GM23338 (cell line): Measurements from ENCODE around the gene WTIP. TPM values are rescaled to one million over a fixed set of nuclear protein-coding genes. Genes with fewer than 3 reads are reported as not detected.

ENCODE experiments used
- ATAC-seq: fragments of 200-7000 bp; cut with Tn5 transposase; 3 replicates; pipeline ENCODE4 v1.9.1; 2020
- DNase-seq: peaks from one replicate; pipeline ENCODE4 v3.0.0-alpha.2; 2015; ENCODE audit warnings: low spot score
- H2AFZ ChIP-seq: fragments of 200-600 bp; sonication (generic); 2 replicates; pipeline ENCODE4 v1.8.0; 2016; ENCODE audit warnings: antibody characterized with exemption, mild to moderate bottlenecking, moderate library complexity
- H3F3A ChIP-seq: fragments of 200-600 bp; sonication (generic); replicated peaks from 2 replicates; pipeline ENCODE4 v1.8.0; 2017; ENCODE audit warnings: antibody characterized with exemption, mixed run types, low read depth
- H3K27ac ChIP-seq: fragments of 200-600 bp; sonication (generic); 2 replicates; pipeline ENCODE4 v1.6.1; 2016; ENCODE audit warnings: low read depth
- H3K27me3 ChIP-seq: fragments of 200-600 bp; sonication (generic); 2 replicates; pipeline ENCODE4 v1.8.0; 2016; ENCODE audit warnings: mild to moderate bottlenecking, mixed run types, moderate library complexity; ENCODE audit not compliant: insufficient read depth
- H3K36me3 ChIP-seq: fragments of 200-600 bp; sonication (generic); 2 replicates; pipeline ENCODE4 v1.8.0; 2016; ENCODE audit warnings: mild to moderate bottlenecking; ENCODE audit not compliant: insufficient read depth
- H3K4me1 ChIP-seq: fragments of 200-600 bp; sonication (generic); 2 replicates; pipeline ENCODE4 v1.8.0; 2016; ENCODE audit warnings: mild to moderate bottlenecking, moderate library complexity; ENCODE audit not compliant: insufficient read depth
- H3K4me2 ChIP-seq: fragments of 200-600 bp; sonication (generic); 2 replicates; pipeline ENCODE4 v1.7.1; 2017; ENCODE audit warnings: mixed run types
- H3K4me3 ChIP-seq: fragments of 200-600 bp; sonication (generic); 2 replicates; pipeline ENCODE4 v1.6.1; 2016; ENCODE audit warnings: mixed run types
- H3K79me2 ChIP-seq: fragments of 200-600 bp; sonication (generic); replicated peaks from 2 replicates; pipeline ENCODE4 v1.8.0; 2017; ENCODE audit warnings: mild to moderate bottlenecking; ENCODE audit not compliant: insufficient read depth
- H3K9me2 ChIP-seq: fragments of 200-600 bp; sonication (generic); 2 replicates; pipeline ENCODE4 v1.8.0; 2017; ENCODE audit not compliant: insufficient read depth
- H4K20me1 ChIP-seq: fragments of 200-600 bp; sonication (generic); replicated peaks from 2 replicates; pipeline ENCODE4 v1.8.0; 2017; ENCODE audit warnings: mild to moderate bottlenecking; ENCODE audit not compliant: insufficient read depth
- H3K27ac Mint-ChIP-seq: 2 replicates; pipeline ENCODE4 v1.8.0; 2020; ENCODE audit warnings: inconsistent platforms, mild to moderate bottlenecking, moderate library complexity, mixed read lengths
- H3K27me3 Mint-ChIP-seq: 3 replicates; pipeline ENCODE4 v1.8.0; 2022; ENCODE audit warnings: low read depth, mild to moderate bottlenecking, moderate library complexity, mixed read lengths, inconsistent platforms; ENCODE audit not compliant: insufficient read depth, poor library complexity
- H3K36me3 Mint-ChIP-seq: 3 replicates; pipeline ENCODE4 v1.8.0; 2021; ENCODE audit warnings: low read depth, mild to moderate bottlenecking, inconsistent platforms, moderate library complexity, mixed read lengths
- H3K4me1 Mint-ChIP-seq: 3 replicates; pipeline ENCODE4 v1.8.0; 2020; ENCODE audit warnings: mild to moderate bottlenecking, inconsistent platforms, mixed read lengths
- H3K4me3 Mint-ChIP-seq: 3 replicates; pipeline ENCODE4 v1.8.0; 2021; ENCODE audit warnings: moderate library complexity, mild to moderate bottlenecking, inconsistent platforms, mixed read lengths
- H3K9me3 Mint-ChIP-seq: 3 replicates; pipeline ENCODE4 v1.8.0; 2020; ENCODE audit warnings: moderate library complexity, mild to moderate bottlenecking, inconsistent platforms, mixed read lengths
- EZH2 ChIP-seq: fragments of 200-600 bp; sonication (generic); IDR thresholded peaks from one replicate; pipeline ENCODE4 v1.8.0; 2017; ENCODE audit warnings: antibody characterized with exemption, mild to moderate bottlenecking, low read depth; ENCODE audit not compliant: unreplicated experiment
- JUNB ChIP-seq: IDR thresholded peaks from one replicate; pipeline ENCODE4 v1.6.1; 2016; ENCODE audit warnings: antibody characterized with exemption; ENCODE audit not compliant: unreplicated experiment
- NANOG ChIP-seq: IDR thresholded peaks from 2 replicates; pipeline ENCODE4 v1.6.1; 2016; ENCODE audit warnings: antibody characterized with exemption, borderline replicate concordance
- POLR2AphosphoS5 ChIP-seq: IDR thresholded peaks from 2 replicates; pipeline ENCODE4 v1.6.1; 2016; ENCODE audit warnings: antibody characterized with exemption, low read depth
- REST ChIP-seq: IDR thresholded peaks from one replicate; pipeline ENCODE4 v1.6.1; 2018; ENCODE audit warnings: antibody characterized with exemption; ENCODE audit not compliant: unreplicated experiment
- STAT1 ChIP-seq: IDR thresholded peaks from one replicate; pipeline ENCODE4 v1.6.1; 2016; ENCODE audit warnings: antibody characterized with exemption; ENCODE audit not compliant: unreplicated experiment
- ZNF114 ChIP-seq: fragments of 250-450 bp; sonication (Bioruptor Pico); IDR thresholded peaks from 2 replicates; pipeline ENCODE4 v1.5.0; 2020; ENCODE audit warnings: mild to moderate bottlenecking, moderate library complexity
- ZNF331 ChIP-seq: fragments of 250-450 bp; sonication (Bioruptor Pico); IDR thresholded peaks from 2 replicates; pipeline ENCODE4 v1.5.0; 2020; ENCODE audit warnings: low read depth, mild to moderate bottlenecking, moderate library complexity
- polyA plus RNA-seq: library from polyadenylated mRNA; unstranded; fragments of >200 nt; fragmentation: Nextera tagmentation; extraction: Ambion mirVana; gene quantifications from 2 replicates; pipeline ENCODE4 v1.2.1, GENCODE V29; 2016
- total RNA-seq: library from RNA; depleted of rRNA; stranded (reverse); fragments of >200 nt; shearing (Covaris generic); gene quantifications from 2 replicates; pipeline ENCODE4 v1.2.3, GENCODE V29; 2014
- TF ChIP-seq, protein P1 (sequence below), 2 experiments: fragments of 200-600 bp in 1 of 2; sonication (generic) in 1 of 2; conservative IDR thresholded peaks; 2 replicates each; pipeline versions ENCODE4 v1.5.1 to v1.6.1; 2016 to 2017; ENCODE audit warnings: antibody characterized with exemption in 2 of 2, low read depth in 2 of 2, mild to moderate bottlenecking in 2 of 2, moderate library complexity in 1 of 2
- TF ChIP-seq, protein P2 (sequence below): fragments of 250-450 bp; sonication (Bioruptor Pico); IDR thresholded peaks from 2 replicates; pipeline ENCODE4 v1.5.0; 2020; ENCODE audit warnings: mild to moderate bottlenecking, moderate library complexity

Gene WTIP
- total and polyA plus RNA-seq, 2 experiments from 2014 or later: 0.47 to 8.9 TPM

- H3K36me3 ChIP-seq: no peaks in the 10 kb centered on the region
- Mint-ChIP-seq H3K27me3 (peaks cover 10% of the 10 kb centered on the region), H3K9me3 (peaks cover 9% of the 10 kb centered on the region; the same call in 2 of the 3 replicates), H3K4me1 (peaks cover 7% of the 10 kb centered on the region; the same call in 2 of the 3 replicates), H3K27ac (no peak overlapping the region), H3K36me3 (peaks cover 4% of the 10 kb centered on the region; the same call in 1 of the 3 replicates), H3K4me3 (no peak overlapping the region)
- H3K4me1 ChIP-seq: no peaks in the 10 kb centered on the region
- no peaks in the 10 kb centered on the region for H3K79me2 ChIP-seq
- H3F3A ChIP-seq: no peaks in the 10 kb centered on the region
- H3K27me3 ChIP-seq: peaks cover 16% of the 10 kb centered on the region
- H3K4me2 ChIP-seq: no peak overlapping the region
- no peaks in the 10 kb centered on the region; the same call in 1 of the 2 replicates for H4K20me1 ChIP-seq
- TF ChIP-seq NANOG (no peak), STAT1 (no peak), REST (no peak), POLR2AphosphoS5 (no peak), ZNF114 (CRISPR knock-in tag) (no peak), ZNF331 (CRISPR knock-in tag) (no peak), EZH2 (no peak), JUNB (no peak)
- TF ChIP-seq, protein P1, sequence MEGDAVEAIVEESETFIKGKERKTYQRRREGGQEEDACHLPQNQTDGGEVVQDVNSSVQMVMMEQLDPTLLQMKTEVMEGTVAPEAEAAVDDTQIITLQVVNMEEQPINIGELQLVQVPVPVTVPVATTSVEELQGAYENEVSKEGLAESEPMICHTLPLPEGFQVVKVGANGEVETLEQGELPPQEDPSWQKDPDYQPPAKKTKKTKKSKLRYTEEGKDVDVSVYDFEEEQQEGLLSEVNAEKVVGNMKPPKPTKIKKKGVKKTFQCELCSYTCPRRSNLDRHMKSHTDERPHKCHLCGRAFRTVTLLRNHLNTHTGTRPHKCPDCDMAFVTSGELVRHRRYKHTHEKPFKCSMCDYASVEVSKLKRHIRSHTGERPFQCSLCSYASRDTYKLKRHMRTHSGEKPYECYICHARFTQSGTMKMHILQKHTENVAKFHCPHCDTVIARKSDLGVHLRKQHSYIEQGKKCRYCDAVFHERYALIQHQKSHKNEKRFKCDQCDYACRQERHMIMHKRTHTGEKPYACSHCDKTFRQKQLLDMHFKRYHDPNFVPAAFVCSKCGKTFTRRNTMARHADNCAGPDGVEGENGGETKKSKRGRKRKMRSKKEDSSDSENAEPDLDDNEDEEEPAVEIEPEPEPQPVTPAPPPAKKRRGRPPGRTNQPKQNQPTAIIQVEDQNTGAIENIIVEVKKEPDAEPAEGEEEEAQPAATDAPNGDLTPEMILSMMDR (conservative IDR thresholded peaks at IDR 0.05; ENCODE audit: low read depth in 2 of 2): no peak
- TF ChIP-seq, protein P2, sequence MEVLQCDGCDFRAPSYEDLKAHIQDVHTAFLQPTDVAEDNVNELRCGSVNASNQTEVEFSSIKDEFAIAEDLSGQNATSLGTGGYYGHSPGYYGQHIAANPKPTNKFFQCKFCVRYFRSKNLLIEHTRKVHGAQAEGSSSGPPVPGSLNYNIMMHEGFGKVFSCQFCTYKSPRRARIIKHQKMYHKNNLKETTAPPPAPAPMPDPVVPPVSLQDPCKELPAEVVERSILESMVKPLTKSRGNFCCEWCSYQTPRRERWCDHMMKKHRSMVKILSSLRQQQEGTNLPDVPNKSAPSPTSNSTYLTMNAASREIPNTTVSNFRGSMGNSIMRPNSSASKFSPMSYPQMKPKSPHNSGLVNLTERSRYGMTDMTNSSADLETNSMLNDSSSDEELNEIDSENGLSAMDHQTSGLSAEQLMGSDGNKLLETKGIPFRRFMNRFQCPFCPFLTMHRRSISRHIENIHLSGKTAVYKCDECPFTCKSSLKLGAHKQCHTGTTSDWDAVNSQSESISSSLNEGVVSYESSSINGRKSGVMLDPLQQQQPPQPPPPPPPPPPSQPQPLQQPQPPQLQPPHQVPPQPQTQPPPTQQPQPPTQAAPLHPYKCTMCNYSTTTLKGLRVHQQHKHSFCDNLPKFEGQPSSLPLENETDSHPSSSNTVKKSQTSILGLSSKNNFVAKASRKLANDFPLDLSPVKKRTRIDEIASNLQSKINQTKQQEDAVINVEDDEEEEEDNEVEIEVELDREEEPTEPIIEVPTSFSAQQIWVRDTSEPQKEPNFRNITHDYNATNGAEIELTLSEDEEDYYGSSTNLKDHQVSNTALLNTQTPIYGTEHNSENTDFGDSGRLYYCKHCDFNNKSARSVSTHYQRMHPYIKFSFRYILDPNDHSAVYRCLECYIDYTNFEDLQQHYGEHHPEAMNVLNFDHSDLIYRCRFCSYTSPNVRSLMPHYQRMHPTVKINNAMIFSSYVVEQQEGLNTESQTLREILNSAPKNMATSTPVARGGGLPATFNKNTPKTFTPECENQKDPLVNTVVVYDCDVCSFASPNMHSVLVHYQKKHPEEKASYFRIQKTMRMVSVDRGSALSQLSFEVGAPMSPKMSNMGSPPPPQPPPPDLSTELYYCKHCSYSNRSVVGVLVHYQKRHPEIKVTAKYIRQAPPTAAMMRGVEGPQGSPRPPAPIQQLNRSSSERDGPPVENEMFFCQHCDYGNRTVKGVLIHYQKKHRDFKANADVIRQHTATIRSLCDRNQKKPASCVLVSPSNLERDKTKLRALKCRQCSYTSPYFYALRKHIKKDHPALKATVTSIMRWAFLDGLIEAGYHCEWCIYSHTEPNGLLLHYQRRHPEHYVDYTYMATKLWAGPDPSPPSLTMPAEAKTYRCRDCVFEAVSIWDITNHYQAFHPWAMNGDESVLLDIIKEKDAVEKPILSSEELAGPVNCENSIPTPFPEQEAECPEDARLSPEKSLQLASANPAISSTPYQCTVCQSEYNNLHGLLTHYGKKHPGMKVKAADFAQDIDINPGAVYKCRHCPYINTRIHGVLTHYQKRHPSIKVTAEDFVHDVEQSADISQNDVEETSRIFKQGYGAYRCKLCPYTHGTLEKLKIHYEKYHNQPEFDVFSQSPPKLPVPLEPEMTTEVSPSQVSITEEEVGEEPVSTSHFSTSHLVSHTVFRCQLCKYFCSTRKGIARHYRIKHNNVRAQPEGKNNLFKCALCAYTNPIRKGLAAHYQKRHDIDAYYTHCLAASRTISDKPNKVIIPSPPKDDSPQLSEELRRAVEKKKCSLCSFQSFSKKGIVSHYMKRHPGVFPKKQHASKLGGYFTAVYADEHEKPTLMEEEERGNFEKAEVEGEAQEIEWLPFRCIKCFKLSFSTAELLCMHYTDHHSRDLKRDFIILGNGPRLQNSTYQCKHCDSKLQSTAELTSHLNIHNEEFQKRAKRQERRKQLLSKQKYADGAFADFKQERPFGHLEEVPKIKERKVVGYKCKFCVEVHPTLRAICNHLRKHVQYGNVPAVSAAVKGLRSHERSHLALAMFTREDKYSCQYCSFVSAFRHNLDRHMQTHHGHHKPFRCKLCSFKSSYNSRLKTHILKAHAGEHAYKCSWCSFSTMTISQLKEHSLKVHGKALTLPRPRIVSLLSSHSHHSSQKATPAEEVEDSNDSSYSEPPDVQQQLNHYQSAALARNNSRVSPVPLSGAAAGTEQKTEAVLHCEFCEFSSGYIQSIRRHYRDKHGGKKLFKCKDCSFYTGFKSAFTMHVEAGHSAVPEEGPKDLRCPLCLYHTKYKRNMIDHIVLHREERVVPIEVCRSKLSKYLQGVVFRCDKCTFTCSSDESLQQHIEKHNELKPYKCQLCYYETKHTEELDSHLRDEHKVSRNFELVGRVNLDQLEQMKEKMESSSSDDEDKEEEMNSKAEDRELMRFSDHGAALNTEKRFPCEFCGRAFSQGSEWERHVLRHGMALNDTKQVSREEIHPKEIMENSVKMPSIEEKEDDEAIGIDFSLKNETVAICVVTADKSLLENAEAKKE: no peak
- no peaks in the 10 kb centered on the region for H3K9me2 ChIP-seq
- ATAC-seq (no peak), DNase-seq (no peak)
- no peak overlapping the region for H3K4me3 ChIP-seq
- no peak overlapping the region for H3K27ac ChIP-seq
- no peak overlapping the region for H2AFZ ChIP-seq
Observed at GRCh38 chr19:34504809-34505291, 23.3 kb downstream of the WTIP start.
